OCI-LY7 (cell line): ENCODE results near the gene OTOP3. TPM values are rescaled to one million over a fixed set of nuclear protein-coding genes. Genes with fewer than 3 reads are reported as not detected.
"Not testable (repeated sequence)": the region's sequence is repeated elsewhere in the genome, so short reads cannot be mapped to it uniquely, and the experiment has no call there.

Experiments
- BruUV-seq: library from RNA; stranded (reverse); fragments of 400-500 nt; replicated peaks from 2 replicates; lab custom pipeline; 2021; lab: Mats Ljungman, UMichigan
- CTCF ChIA-PET: fragments of 300-600 bp; sonication (Branson Sonifier 250); formaldehyde crosslinking; loops from one replicate; lab custom pipeline; 2022; ENCODE audit warnings: antibody characterized with exemption; ENCODE audit not compliant: unreplicated experiment; lab: Charles Lee
- POLR2A ChIA-PET: fragments of 300-600 bp; sonication (Branson Sonifier 250); formaldehyde crosslinking; loops from one replicate; lab custom pipeline; 2022; ENCODE audit warnings: antibody characterized with exemption; lab: Charles Lee
- DNase-seq: peaks from one replicate; pipeline ENCODE4 v3.0.0-alpha.2; 2015; ENCODE audit warnings: low spot score
- H2AFZ ChIP-seq: fragments of 200-600 bp; sonication (generic), shearing (Covaris generic); 2 replicates; pipeline ENCODE4 v1.6.1; 2014; ENCODE audit warnings: mild to moderate bottlenecking, antibody characterized with exemption, low read length, moderate library complexity
- H3K27ac ChIP-seq: fragments of 200-600 bp; sonication (generic); 2 replicates; pipeline ENCODE4 v1.5.1; 2014; ENCODE audit warnings: mixed run types, low read depth, mild to moderate bottlenecking, moderate library complexity, low read length, inconsistent platforms; ENCODE audit not compliant: poor library complexity, severe bottlenecking
- H3K36me3 ChIP-seq: fragments of 200-600 bp; sonication (generic); 2 replicates; pipeline ENCODE4 v1.6.1; 2014; ENCODE audit warnings: mild to moderate bottlenecking, antibody characterized with exemption, low read length, moderate library complexity, mixed read lengths; ENCODE audit not compliant: insufficient read depth
- H3K4me1 ChIP-seq: fragments of 200-600 bp; sonication (generic); 2 replicates; pipeline ENCODE4 v1.5.1; 2014; ENCODE audit warnings: mild to moderate bottlenecking, low read length; ENCODE audit not compliant: insufficient read depth, poor library complexity, severe bottlenecking
- H3K4me2 ChIP-seq: fragments of 200-600 bp; sonication (generic); 2 replicates; pipeline ENCODE4 v1.6.1; 2014; ENCODE audit warnings: mild to moderate bottlenecking, low read length
- H3K4me3 ChIP-seq: fragments of 200-600 bp; sonication (generic); 2 replicates; pipeline ENCODE4 v1.5.1; 2014; ENCODE audit warnings: mild to moderate bottlenecking, low read depth, low read length; ENCODE audit not compliant: poor library complexity, severe bottlenecking
- H3K79me2 ChIP-seq: fragments of 200-600 bp; sonication (generic); 2 replicates; pipeline ENCODE4 v1.6.1; 2016; ENCODE audit warnings: low read depth, mild to moderate bottlenecking, low read length, moderate library complexity, mixed read lengths; ENCODE audit not compliant: insufficient read depth
- H3K9me2 ChIP-seq: fragments of 200-600 bp; sonication (generic); 2 replicates; pipeline ENCODE4 v1.6.1; 2016; ENCODE audit warnings: mild to moderate bottlenecking, low read length, mixed read lengths; ENCODE audit not compliant: insufficient read depth
- H3K9me3 ChIP-seq: fragments of 200-600 bp; sonication (generic); 2 replicates; pipeline ENCODE4 v1.6.1; 2014; ENCODE audit warnings: mild to moderate bottlenecking, mixed run types, low read length, mixed read lengths
- H4K20me1 ChIP-seq: fragments of 200-600 bp; sonication (generic); 2 replicates; pipeline ENCODE4 v1.6.1; 2014; ENCODE audit warnings: mild to moderate bottlenecking, antibody characterized with exemption, low read length, moderate library complexity, mixed read lengths; ENCODE audit not compliant: insufficient read depth
- EZH2phosphoT487 ChIP-seq: fragments of 200-600 bp; sonication (generic); IDR thresholded peaks from 2 replicates; pipeline ENCODE4 v1.6.1; 2018; ENCODE audit warnings: low read depth, borderline replicate concordance, mild to moderate bottlenecking, mixed run types, antibody characterized with exemption, low read length, moderate library complexity, mixed read lengths
- intact Hi-C: fragments of 100-400 bp; cut with micrococcal nuclease; formaldehyde crosslinking; loops from one replicate; pipeline ENCODE4 v1.10.0; 2022; ENCODE audit not compliant: unreplicated experiment
- total RNA-seq, 2 experiments: library from RNA; depleted of rRNA in 1 of 2; stranded (reverse); fragments of >200 nt in 1 of 2; shearing (Covaris generic) in 1 of 2; gene quantifications; 2 replicates each; pipeline ENCODE4 v1.2.3, GENCODE V29; 2014 to 2022
- TF ChIP-seq, protein P1 (sequence below): fragments of 200-600 bp; sonication (generic); conservative IDR thresholded peaks from 2 replicates; pipeline ENCODE4 v1.5.1; 2014; ENCODE audit warnings: mild to moderate bottlenecking, antibody characterized with exemption, low read length, moderate library complexity, mixed read lengths

The OTOP3 gene
- total RNA-seq, 2 experiments from 2014 or later = not detected

DNA sequence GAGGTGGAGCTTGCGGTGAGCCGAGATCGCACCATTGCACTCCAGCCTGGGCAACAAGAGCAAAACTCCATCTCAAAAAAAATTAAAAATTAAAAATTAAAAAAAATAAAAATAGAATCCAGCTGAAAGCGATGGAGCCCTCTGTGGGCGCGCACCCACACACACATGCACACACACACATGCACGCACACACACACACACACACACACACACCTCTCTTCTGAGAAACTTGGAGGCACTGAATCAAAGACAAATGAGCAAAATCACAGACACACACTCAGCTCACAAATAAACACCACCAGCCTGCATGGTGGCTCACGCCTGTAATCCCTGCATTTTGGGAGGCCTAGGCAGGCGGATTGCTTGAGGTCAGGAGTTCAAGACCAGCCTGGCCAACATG is 32.7 kb upstream of the OTOP3 start:
- Histone ChIP-seq H4K20me1 (no peaks in the 10 kb centered on the region), H3K4me1 (no peaks in the 10 kb centered on the region), H3K9me3 (no peaks in the 10 kb centered on the region), H3K9me2 (no peaks in the 10 kb centered on the region), H3K27ac (no peak overlapping the region), H3K4me3 (no peak overlapping the region), H3K79me2 (no peaks in the 10 kb centered on the region), H2AFZ (no peak overlapping the region), H3K4me2 (no peak overlapping the region), H3K36me3 (no peaks in the 10 kb centered on the region)
- TF ChIP-seq, protein P1, sequence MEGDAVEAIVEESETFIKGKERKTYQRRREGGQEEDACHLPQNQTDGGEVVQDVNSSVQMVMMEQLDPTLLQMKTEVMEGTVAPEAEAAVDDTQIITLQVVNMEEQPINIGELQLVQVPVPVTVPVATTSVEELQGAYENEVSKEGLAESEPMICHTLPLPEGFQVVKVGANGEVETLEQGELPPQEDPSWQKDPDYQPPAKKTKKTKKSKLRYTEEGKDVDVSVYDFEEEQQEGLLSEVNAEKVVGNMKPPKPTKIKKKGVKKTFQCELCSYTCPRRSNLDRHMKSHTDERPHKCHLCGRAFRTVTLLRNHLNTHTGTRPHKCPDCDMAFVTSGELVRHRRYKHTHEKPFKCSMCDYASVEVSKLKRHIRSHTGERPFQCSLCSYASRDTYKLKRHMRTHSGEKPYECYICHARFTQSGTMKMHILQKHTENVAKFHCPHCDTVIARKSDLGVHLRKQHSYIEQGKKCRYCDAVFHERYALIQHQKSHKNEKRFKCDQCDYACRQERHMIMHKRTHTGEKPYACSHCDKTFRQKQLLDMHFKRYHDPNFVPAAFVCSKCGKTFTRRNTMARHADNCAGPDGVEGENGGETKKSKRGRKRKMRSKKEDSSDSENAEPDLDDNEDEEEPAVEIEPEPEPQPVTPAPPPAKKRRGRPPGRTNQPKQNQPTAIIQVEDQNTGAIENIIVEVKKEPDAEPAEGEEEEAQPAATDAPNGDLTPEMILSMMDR = no peak
- no peak for TF ChIP-seq EZH2phosphoT487
- intact Hi-C loops = no loop called here
- CTCF ChIA-PET = interaction anchor here (0.6 kb wide), 1 partner anchor 21 kb away, joined by 4 read pairs; no protein-coding TSS in a partner anchor
- POLR2A ChIA-PET = no interaction called here
- DNase-seq = no peak
- BruUV-seq = no TSS peak

- Histone ChIP-seq H3K4me2 (no peak overlapping the region), H4K20me1 (no peaks in the 10 kb centered on the region), H3K9me3 (no peaks in the 10 kb centered on the region), H3K79me2 (no peaks in the 10 kb centered on the region), H3K4me1 (no peaks in the 10 kb centered on the region), H3K36me3 (no peaks in the 10 kb centered on the region), H3K27ac (no peak overlapping the region), H3K4me3 (no peak overlapping the region), H2AFZ (no peak overlapping the region), H3K9me2 (no peaks in the 10 kb centered on the region)
- TF ChIP-seq, protein P1 = no peak
- TF ChIP-seq EZH2phosphoT487 = no peak
- ChIA-PET POLR2A (no interaction called here), CTCF (interaction anchor here (0.6 kb wide), 1 partner anchor 22 kb away, joined by 4 read pairs; no protein-coding TSS in a partner anchor)
- intact Hi-C loops = no loop called here
- no TSS peak for BruUV-seq
- DNase-seq = no peak
Measured at GRCh38 chr17:74903671-74904070, 32.0 kb upstream of the OTOP3 start.

DNA sequence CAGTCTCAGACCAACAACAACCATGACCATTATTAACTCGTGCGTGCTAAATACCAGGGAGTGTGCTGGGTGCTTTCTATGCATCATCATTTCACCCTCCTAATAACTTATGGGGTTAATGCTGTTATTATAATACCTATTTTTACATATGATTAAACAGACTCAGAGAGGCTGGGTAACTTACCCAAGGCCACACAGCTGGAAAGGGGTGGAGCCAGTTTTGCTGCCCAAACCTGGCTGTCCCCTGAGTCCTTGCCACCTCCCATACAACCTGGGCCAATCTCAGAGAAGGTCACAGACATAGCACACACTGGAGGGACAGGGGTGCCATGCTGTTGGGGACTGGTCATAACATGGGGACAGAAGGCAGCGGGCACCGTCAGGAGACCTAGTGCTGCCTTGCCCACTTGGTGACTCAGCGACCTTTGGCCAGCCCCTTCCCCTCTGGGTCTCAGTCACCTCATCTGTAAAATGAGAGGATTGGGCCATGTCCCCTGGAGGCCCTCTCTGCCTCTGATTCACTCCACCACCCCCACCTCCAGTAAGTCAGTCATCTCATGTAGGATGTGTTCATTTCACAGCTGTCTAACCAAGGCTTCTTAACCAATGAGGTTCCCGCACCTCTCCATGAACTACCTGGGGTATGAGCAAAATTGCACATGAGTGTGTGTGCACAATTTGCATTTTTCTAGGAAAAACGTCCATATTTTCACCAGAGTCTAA is 30.9 kb upstream of the OTOP3 start:
- no peaks in the 10 kb centered on the region for H3K9me2 ChIP-seq
- intact Hi-C loops = no loop called here
- H3K4me3 ChIP-seq = no peak overlapping the region
- no peak overlapping the region for H2AFZ ChIP-seq
- no peaks in the 10 kb centered on the region for H3K79me2 ChIP-seq
- no peak overlapping the region for H3K27ac ChIP-seq
- CTCF ChIA-PET = no interaction called here
- no peak for TF ChIP-seq EZH2phosphoT487
- TF ChIP-seq, protein P1 = no peak
- H3K9me3 ChIP-seq = no peaks in the 10 kb centered on the region
- H3K36me3 ChIP-seq = no peaks in the 10 kb centered on the region
- no peaks in the 10 kb centered on the region for H3K4me1 ChIP-seq
- POLR2A ChIA-PET = no interaction called here
- BruUV-seq = no TSS peak
- no peak overlapping the region for H3K4me2 ChIP-seq
- H4K20me1 ChIP-seq = no peaks in the 10 kb centered on the region
- DNase-seq = no peak

- H4K20me1 ChIP-seq, CTCF ChIA-PET, H3K4me3 ChIP-seq, H2AFZ ChIP-seq, H3K36me3 ChIP-seq, intact Hi-C loops, H3K27ac ChIP-seq, H3K9me2 ChIP-seq, H3K9me3 ChIP-seq, BruUV-seq, H3K4me1 ChIP-seq, H3K79me2 ChIP-seq, H3K4me2 ChIP-seq: not testable (repeated sequence)
- POLR2A ChIA-PET = interaction anchor here (0.6 to 1.8 kb wide), 2 partner anchors 33 to 167 kb away, joined by 5 to 9 read pairs; partner anchors contain the start of gene FDXR
- peak; percentile 45 for DNase-seq
Measured at GRCh38 chr17:74906214-74906793, 29.4 kb upstream of the OTOP3 start.
